Measurements from ENCODE around the gene VPREB3. TPM values are rescaled to one million over a fixed set of nuclear protein-coding genes. Genes with fewer than 3 reads are reported as not detected.

Gene VPREB3
- total RNA-seq, 1 donor from 2014 or later = 2.1 TPM

DNA sequence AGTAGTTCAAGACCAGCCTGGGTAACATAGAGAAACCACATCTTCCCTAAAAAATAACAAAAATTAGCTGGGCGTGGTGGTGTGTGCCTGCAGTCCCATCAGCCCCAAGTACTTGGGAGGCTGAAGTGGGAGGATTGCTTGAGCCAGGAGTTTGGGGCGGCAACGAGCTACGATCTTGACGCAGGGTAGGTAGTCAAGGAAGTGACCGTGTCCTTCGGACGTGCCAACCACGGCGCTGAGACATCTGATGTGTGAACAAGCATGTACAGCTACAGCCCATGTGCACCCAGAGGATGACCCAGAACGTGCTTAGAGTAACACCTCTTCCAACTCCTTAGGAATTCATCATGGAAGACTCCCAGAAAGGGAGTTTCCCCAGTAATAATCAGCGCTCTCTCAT, 42.0 kb downstream of the VPREB3 start:
- DNase-seq (ENCODE audit: low spot score) = no peak
- intact Hi-C loops (cut with DNase I) = no loop called here

DNA sequence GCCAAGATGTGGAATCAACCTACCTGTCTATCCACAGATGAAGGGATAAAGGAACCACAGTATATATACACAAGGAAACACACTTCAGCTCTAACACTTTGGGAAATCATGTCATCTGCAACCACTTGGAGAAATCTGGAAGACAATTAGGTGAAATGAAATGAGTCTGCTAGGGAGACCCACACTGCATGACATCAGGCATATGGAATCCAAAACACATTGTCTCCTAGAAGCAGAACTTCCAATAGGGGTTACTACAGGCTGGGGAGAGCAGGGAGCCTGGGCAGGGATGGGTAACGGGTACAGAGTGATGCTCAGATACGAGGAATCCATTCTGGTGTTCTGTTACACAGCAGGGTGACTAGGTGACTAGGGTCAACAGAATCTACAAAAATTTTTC, 45.1 kb downstream of the VPREB3 start:
- intact Hi-C loops (cut with DNase I) = no loop called here
- DNase-seq (ENCODE audit: low spot score) = no peak

DNA sequence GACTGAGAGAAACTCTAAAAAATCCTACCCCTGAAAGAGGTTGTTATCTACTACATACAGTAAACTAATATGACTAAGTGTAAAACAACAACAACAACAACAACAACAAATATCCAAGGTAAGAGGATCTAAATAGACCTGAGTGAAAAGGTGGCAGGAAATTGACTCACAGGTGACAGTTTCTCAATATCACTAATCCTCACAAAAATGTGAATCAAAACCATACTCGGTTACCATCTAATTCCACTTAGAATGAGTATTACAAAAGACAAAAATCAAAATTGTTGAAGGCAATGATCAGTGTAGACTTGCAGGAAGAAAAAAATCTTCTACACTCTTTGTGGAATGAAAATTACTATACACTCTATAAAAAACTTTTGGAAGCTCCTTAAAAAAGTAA, 46.0 kb downstream of the VPREB3 start:
- DNase-seq (ENCODE audit: low spot score) = no peak
- intact Hi-C loops (cut with DNase I) = no loop called here

DNA sequence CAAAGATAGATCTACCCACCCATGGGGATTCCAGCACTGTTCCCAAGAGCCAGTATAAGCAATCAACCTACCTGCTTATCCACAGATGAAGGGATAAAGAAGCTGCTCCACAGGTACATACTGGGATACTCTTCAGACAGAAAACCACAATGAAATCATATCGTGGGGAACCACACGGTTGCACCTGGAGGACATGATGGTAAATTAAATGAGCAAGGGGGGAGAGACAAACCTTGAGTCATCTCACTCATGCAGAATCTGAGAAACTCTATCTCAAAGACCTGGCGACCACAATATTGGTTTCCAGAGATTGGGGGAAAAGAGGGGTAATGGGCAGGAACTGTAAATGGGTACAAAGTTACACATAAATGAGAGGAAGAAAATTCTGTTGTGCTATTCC, 48.9 kb downstream of the VPREB3 start:
- intact Hi-C loops (cut with DNase I) = no loop called here
- no peak for DNase-seq (ENCODE audit: low spot score)

DNA sequence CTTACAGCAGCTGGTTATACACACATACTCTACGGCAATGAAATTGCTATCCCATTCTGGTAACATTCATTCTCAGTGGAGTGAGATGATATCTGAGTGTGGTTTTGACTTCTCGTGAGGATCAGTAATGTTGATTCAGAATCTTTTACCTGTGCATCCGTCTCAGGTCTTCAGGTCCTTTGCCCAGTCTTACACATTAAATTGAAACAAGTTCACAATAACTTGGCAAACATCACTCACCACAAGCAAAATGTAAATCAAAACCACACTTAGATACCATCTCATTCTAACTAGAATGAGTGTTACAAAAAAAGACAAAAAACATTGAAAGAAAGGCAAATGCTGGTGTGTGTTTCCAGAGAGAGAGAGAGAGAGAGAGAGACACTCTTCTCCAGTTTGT, 49.4 kb downstream of the VPREB3 start:
- no peak for DNase-seq (ENCODE audit: low spot score)
- intact Hi-C loops (cut with DNase I) = no loop called here

DNA sequence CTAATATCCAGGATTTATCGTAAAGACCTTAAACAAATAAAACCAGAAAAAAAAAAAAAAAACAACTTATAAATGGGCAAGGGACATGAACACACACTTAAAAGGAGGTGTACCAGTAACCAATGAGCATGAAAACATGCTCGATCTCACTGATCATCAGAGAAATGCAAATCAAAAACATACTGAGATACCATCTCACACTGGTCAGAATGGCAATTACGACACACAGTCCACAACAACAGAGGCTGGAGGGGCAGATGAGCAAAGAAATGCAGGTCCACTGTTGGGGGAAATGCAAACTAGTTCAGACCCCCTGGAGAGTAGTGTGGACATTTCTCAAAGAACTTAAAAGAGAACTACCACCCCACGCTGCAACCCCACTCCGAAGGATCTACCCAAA, 50.2 kb downstream of the VPREB3 start:
- intact Hi-C loops (cut with DNase I) = no loop called here
- no peak for DNase-seq (ENCODE audit: low spot score)

Other genes with a start within 250 kb of the VPREB3 start
- not detected for gene IGLL1, start 174.1 kb downstream of the VPREB3 start, total RNA-seq
- not detected for gene DRICH1, start 122.1 kb downstream of the VPREB3 start, total RNA-seq
- 0.24 TPM for gene RGL4, start 63.4 kb downstream of the VPREB3 start, total RNA-seq
- gene ZNF70, start 3.3 kb downstream of the VPREB3 start, total RNA-seq = 3.0 TPM
- not detected for gene C22orf15, start 8.6 kb upstream of the VPREB3 start, total RNA-seq
- 1,008 TPM for gene CHCHD10, start 13.5 kb upstream of the VPREB3 start, total RNA-seq
- 6.2 TPM for gene MMP11, start 18.4 kb upstream of the VPREB3 start, total RNA-seq
- gene SMARCB1, start 32.5 kb upstream of the VPREB3 start, total RNA-seq = 50.4 TPM
- 2.2 TPM for gene DERL3, start 84.6 kb upstream of the VPREB3 start, total RNA-seq
- gene SLC2A11, start 103.5 kb upstream of the VPREB3 start, total RNA-seq = 19.7 TPM
- gene MIF, start 140.0 kb upstream of the VPREB3 start, total RNA-seq = 317 TPM
- gene GSTT2B, start 206.8 kb upstream of the VPREB3 start, total RNA-seq = 21.1 TPM
- 3.5 TPM for gene DDTL, start 212.5 kb upstream of the VPREB3 start, total RNA-seq
- 128 TPM for gene DDT, start 220.0 kb upstream of the VPREB3 start, total RNA-seq
- 0.43 TPM for gene GSTT2, start 225.7 kb upstream of the VPREB3 start, total RNA-seq